ENCODE data around the gene CGB7. TPM values are rescaled to one million over a fixed set of nuclear protein-coding genes. Genes with fewer than 3 reads are reported as not detected.
"Not testable (repeated sequence)": the region's sequence is repeated elsewhere in the genome, so short reads cannot be mapped to it uniquely, and the experiment has no call there.

The CGB7 gene
- total and polyA plus RNA-seq, 10 donors, result 0.03 to 0.06 TPM; not detected in 8

DNA sequence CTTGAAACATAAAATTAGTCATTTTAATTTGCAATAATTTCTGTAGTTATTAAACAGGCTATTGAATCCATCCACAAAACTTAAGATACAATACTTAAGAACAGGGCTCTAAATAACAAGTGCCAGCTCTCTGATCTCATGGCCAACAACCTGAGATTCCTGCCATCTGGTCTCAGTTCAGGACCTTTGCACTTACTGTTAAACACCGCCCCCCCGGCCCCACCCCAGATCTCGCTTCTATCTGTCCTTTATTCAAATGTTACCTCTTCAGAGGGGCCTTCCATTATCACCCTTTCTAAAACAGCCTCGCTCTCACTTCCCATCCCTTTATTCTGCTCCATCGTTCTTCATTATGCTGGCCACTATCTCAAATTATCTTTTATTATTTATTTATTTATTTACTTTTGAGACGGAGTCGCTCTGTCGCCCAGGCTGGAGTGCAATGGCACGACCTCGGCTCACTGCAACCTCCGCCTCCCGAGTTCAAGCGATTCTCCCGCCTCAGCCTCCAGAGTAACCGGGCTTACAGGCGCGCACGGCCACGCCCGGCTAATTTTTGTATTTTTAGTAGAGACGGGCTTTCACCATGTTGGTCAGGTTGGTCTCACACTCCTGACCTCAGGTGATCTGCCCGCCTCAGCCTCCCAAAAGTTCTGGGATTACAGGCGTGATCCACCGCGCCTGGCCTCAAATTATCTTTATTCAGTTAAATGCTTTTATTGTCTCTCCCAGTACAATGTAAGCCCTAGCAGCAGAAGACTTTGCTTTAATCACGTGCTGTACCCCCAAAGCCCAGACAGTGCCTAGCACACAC, 26.9 kb upstream of the CGB7 start:
- intact Hi-C loops (cut with DNase I; ENCODE audit: low total_unique reads), result no loop called here
- Histone ChIP-seq H3K9me3 (no peaks in the 10 kb centered on the region), H3K4me3 (peak overlapping the region; percentile 75 to 99 (median 95)), H3K36me3 (peaks cover 0 to 32% (median 20%) of the 10 kb centered on the region in 6 donors), H3K4me1 (peaks cover 21 to 48% (median 41%) of the 10 kb centered on the region in 6 donors), H3K27ac (peak overlapping the region; percentile 86 to 96 (median 92)), H3K27me3 (replicated peaks in 1 of 7) (no peaks in the 10 kb centered on the region)
- DNase-seq, result peak; percentile 78
- TF ChIP-seq POLR2A (IDR thresholded peaks at IDR 0.05) (no peak), POLR2AphosphoS5 (IDR thresholded peaks at IDR 0.05) (no peak)
- TF ChIP-seq, protein P1, sequence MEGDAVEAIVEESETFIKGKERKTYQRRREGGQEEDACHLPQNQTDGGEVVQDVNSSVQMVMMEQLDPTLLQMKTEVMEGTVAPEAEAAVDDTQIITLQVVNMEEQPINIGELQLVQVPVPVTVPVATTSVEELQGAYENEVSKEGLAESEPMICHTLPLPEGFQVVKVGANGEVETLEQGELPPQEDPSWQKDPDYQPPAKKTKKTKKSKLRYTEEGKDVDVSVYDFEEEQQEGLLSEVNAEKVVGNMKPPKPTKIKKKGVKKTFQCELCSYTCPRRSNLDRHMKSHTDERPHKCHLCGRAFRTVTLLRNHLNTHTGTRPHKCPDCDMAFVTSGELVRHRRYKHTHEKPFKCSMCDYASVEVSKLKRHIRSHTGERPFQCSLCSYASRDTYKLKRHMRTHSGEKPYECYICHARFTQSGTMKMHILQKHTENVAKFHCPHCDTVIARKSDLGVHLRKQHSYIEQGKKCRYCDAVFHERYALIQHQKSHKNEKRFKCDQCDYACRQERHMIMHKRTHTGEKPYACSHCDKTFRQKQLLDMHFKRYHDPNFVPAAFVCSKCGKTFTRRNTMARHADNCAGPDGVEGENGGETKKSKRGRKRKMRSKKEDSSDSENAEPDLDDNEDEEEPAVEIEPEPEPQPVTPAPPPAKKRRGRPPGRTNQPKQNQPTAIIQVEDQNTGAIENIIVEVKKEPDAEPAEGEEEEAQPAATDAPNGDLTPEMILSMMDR (IDR thresholded peaks at IDR 0.05 in 8 of 11, conservative IDR thresholded peaks at IDR 0.05 in 3 of 11), result no peak
- WGBS, 5 donors, result 72 to 78% (median 73%) methylated on average over 26 of the region's 26 CpGs

DNA sequence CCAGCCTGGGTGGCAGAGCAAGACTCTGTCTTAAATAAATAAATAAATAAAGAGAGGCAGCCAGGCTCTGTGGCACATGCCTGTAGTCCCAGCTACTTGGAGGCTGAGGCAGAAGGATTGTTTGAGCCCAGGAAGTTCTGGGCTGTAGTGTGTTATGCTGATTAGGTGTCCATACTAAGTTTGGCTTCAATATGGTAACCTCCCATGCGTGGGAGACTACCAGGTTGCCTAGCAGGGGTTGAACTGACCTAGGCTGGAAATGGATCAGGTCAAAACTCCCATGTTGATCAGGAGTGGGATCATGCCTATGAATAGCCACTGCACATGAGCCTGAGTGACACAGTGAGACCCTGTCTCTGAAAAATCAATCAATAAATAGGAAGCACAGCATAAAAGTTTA, 23.7 kb upstream of the CGB7 start:
- no peaks in the 10 kb centered on the region for H3K9me3 ChIP-seq
- no peak overlapping the region for H3K27ac ChIP-seq
- 50 to 86% (median 83%) methylated on average over 1 of the region's 1 CpG for WGBS, 5 donors
- peaks cover 0 to under 1% (median 0%) of the 10 kb centered on the region in 6 donors for H3K36me3 ChIP-seq
- intact Hi-C loops (cut with DNase I; ENCODE audit: low total_unique reads), result no loop called here
- DNase-seq, result no peak
- H3K4me3 ChIP-seq, result no peak overlapping the region
- TF ChIP-seq POLR2AphosphoS5 (IDR thresholded peaks at IDR 0.05), result no peak
- TF ChIP-seq POLR2A (IDR thresholded peaks at IDR 0.05), result no peak
- TF ChIP-seq, protein P1 (IDR thresholded peaks at IDR 0.05 in 8 of 11, conservative IDR thresholded peaks at IDR 0.05 in 3 of 11), result no peak
- H3K4me1 ChIP-seq, result peaks cover 5 to 17% (median 13%) of the 10 kb centered on the region in 6 donors
- peaks cover 0 to 7% (median 0%) of the 10 kb centered on the region in 7 donors for H3K27me3 ChIP-seq (replicated peaks in 1 of 7)

DNA sequence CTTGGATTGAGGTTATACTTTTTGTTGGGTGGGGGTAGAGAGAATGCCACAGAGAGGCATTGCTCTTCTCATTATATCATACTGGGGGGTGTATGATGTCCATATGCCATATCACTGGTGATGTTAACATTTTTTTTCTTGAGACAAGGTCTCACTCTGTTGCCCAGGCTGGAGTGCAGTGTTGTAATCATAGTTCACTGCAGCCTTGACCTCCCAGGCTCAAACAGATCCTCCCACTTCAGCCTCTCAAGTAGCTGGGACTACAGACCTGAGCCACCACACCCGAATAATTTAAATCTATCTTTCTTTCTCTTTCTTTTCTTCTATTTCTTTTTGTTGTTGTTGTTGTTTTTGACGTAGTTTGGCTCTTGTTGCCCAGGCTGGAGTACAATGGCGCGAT, 22.8 kb upstream of the CGB7 start:
- Histone ChIP-seq H3K27ac (no peak overlapping the region), H3K4me1 (peaks cover 3 to 10% (median 7%) of the 10 kb centered on the region in 6 donors), H3K4me3 (no peak overlapping the region), H3K36me3 (no peaks in the 10 kb centered on the region), H3K27me3 (replicated peaks in 1 of 7) (peaks cover 0 to 15% (median 0%) of the 10 kb centered on the region in 7 donors), H3K9me3 (no peaks in the 10 kb centered on the region)
- TF ChIP-seq POLR2A (IDR thresholded peaks at IDR 0.05), result no peak
- TF ChIP-seq, protein P1 (IDR thresholded peaks at IDR 0.05 in 8 of 11, conservative IDR thresholded peaks at IDR 0.05 in 3 of 11), result no peak
- no peak for TF ChIP-seq POLR2AphosphoS5 (IDR thresholded peaks at IDR 0.05)
- no peak for DNase-seq
- intact Hi-C loops (cut with DNase I; ENCODE audit: low total_unique reads), result no loop called here
- 70 to 91% (median 89%) methylated on average over 4 of the region's 4 CpGs for WGBS, 5 donors

DNA sequence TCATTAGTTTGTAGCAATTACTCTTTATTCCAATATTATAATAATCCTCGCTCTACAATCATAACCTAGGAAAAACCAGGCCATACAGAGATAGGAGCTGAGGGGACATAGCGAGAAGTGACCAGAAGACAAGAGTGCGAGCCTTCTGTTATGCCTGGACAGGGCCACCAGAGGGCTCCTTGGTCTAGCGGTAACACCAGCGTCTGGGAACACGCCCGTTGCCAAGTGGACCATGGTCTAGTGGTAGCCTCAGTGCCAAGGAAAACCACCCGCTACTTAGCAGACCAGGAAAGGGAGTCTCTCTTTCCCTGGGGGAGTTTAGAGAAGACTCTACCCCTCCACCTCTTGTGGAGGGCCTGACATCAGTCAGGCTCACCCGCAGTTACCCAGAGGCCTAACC, 17.3 kb upstream of the CGB7 start:
- WGBS, 5 donors, result 15 to 27% (median 23%) methylated on average over 7 to 9 of the region's 9 CpGs
- peak; percentile 78 for DNase-seq
- TF ChIP-seq, protein P1 (IDR thresholded peaks at IDR 0.05 in 8 of 11, conservative IDR thresholded peaks at IDR 0.05 in 3 of 11), result peak; percentile 43 to 75 (median 63)
- peaks cover 0 to 70% (median 42%) of the 10 kb centered on the region in 7 donors for H3K27me3 ChIP-seq (replicated peaks in 1 of 7)
- H3K4me3 ChIP-seq; H3K9me3 ChIP-seq; H3K36me3 ChIP-seq; H3K27ac ChIP-seq; intact Hi-C loops (cut with DNase I; ENCODE audit: low total_unique reads): not testable (repeated sequence)
- peaks cover 0 to 16% (median 6%) of the 10 kb centered on the region in 6 donors for H3K4me1 ChIP-seq
